K562 (cell line): ENCODE measurements around the gene ABCE1. TPM values are rescaled to one million over a fixed set of nuclear protein-coding genes. Genes with fewer than 3 reads are reported as not detected.

Experiments used
- ATF1 ChIP-seq, 2 experiments: fragments of 450-650 bp in 1 of 2; IDR thresholded peaks; 2 replicates each; pipeline ENCODE4 v1.6.1; 2016; ENCODE audit warnings: missing compliant biosample characterization in 1 of 2, missing genetic modification characterization in 1 of 2
- BRF1 ChIP-seq: IDR thresholded peaks from 3 replicates; pipeline ENCODE4 v1.6.1; 2011; ENCODE audit warnings: borderline replicate concordance, mild to moderate bottlenecking; ENCODE audit not compliant: insufficient read length; ENCODE audit errors: extremely low read depth
- CBFA2T2 ChIP-seq: fragments of 450-650 bp; conservative IDR thresholded peaks from 2 replicates; pipeline ENCODE4 v1.6.1; 2017; ENCODE audit warnings: mild to moderate bottlenecking
- CREB1 ChIP-seq, 2 experiments: sonication (generic) in 1 of 2; formaldehyde crosslinking in 1 of 2; IDR thresholded peaks; 2 replicates each; pipeline versions ENCODE4 v1.6.1 to v1.8.0; 2012 to 2022; ENCODE audit warnings: inconsistent platforms in 1 of 2, mild to moderate bottlenecking in 1 of 2, missing genetic modification reagents in 1 of 2, moderate library complexity in 1 of 2
- FOXJ3 ChIP-seq: sonication (generic); formaldehyde crosslinking; IDR thresholded peaks from 2 replicates; pipeline ENCODE4 v1.4.0; 2020; ENCODE audit warnings: mild to moderate bottlenecking, missing genetic modification reagents
- JUN ChIP-seq, 2 experiments: sonication (generic) in 1 of 2; formaldehyde crosslinking in 1 of 2; IDR thresholded peaks; 2 replicates each; pipeline versions ENCODE4 v1.6.1 to v1.8.0; 2012 to 2022; ENCODE audit warnings: borderline replicate concordance in 2 of 2, mild to moderate bottlenecking in 2 of 2, improper control_type of control experiment in 1 of 2, low read depth in 1 of 2, low read length in 1 of 2, missing genetic modification reagents in 1 of 2
- L3MBTL2 ChIP-seq: fragments of 450-650 bp; IDR thresholded peaks from 2 replicates; pipeline ENCODE4 v1.6.1; 2016; ENCODE audit warnings: mild to moderate bottlenecking, moderate library complexity
- MEIS2 ChIP-seq: fragments of 450-650 bp; IDR thresholded peaks from 2 replicates; pipeline ENCODE4 v1.6.1; 2014; ENCODE audit warnings: mild to moderate bottlenecking; ENCODE audit not compliant: partially characterized antibody
- RBM22 ChIP-seq: fragments of 200-400 bp; formaldehyde crosslinking; IDR thresholded peaks from 2 replicates; pipeline ENCODE4 v1.6.1; 2018; ENCODE audit warnings: low read length, low read depth; ENCODE audit not compliant: poor library complexity, severe bottlenecking
- RFX7 ChIP-seq: fragments of 250-450 bp; sonication (Bioruptor Pico); IDR thresholded peaks from 2 replicates; pipeline ENCODE4 v1.5.1; 2021; ENCODE audit warnings: mild to moderate bottlenecking
- SOX6 ChIP-seq: fragments of 450-650 bp; IDR thresholded peaks from 2 replicates; pipeline ENCODE4 v1.6.1; 2014; ENCODE audit warnings: mild to moderate bottlenecking
- SRSF3 ChIP-seq: fragments of 200-400 bp; formaldehyde crosslinking; IDR thresholded peaks from 2 replicates; pipeline ENCODE4 v1.6.1; 2016; ENCODE audit warnings: mild to moderate bottlenecking, low read length, moderate library complexity; ENCODE audit not compliant: insufficient read depth
- XRCC4 ChIP-seq: IDR thresholded peaks from one replicate; pipeline ENCODE4 v1.6.1; 2011; ENCODE audit not compliant: insufficient read depth, insufficient read length; ENCODE audit errors: extremely low read depth
- ZBTB1 ChIP-seq: sonication (generic); formaldehyde crosslinking; IDR thresholded peaks from 2 replicates; pipeline ENCODE4 v1.8.1; 2023; ENCODE audit warnings: missing genetic modification reagents, low read depth, mild to moderate bottlenecking, borderline replicate concordance
- ZNF239 ChIP-seq: fragments of 250-450 bp; sonication (Bioruptor Pico); IDR thresholded peaks from 2 replicates; pipeline ENCODE4 v1.4.0; 2020; ENCODE audit warnings: mild to moderate bottlenecking
- ZNF263 ChIP-seq: sonication (generic); formaldehyde crosslinking; IDR thresholded peaks from 2 replicates; pipeline ENCODE4 v1.8.0; 2022; ENCODE audit warnings: mild to moderate bottlenecking, missing genetic modification reagents, borderline replicate concordance
- ZNF583 ChIP-seq: fragments of 250-450 bp; sonication (Bioruptor Pico); IDR thresholded peaks from 2 replicates; pipeline ENCODE4 v1.4.0; 2020
- polyA plus RNA-seq, 8 experiments: library from polyadenylated mRNA; depleted of rRNA in 4 of 8; stranded (reverse) in 5 of 8; unstranded in 3 of 8; fragments of >200 nt; fragmentation: Nextera tagmentation in 2 of 8; fragmentation: Illumina TruSeq in 1 of 8; extraction: Ambion mirVana in 2 of 8; extraction: Trizol in 1 of 8; gene quantifications; 2 replicates each; pipeline versions ENCODE4 v1.2.1 to v1.2.3, GENCODE V29; 2011 to 2014; ENCODE audit warnings: inconsistent platforms in 1 of 8, missing spikeins in 1 of 8
- total RNA-seq, 7 experiments: library from RNA; depleted of rRNA in 6 of 7; stranded (reverse); fragments of >200 nt in 6 of 7; fragmentation: Illumina TruSeq in 2 of 7; extraction: Trizol in 2 of 7; gene quantifications; 2 replicates each; pipeline versions ENCODE4 v1.2.1 to v1.2.3, GENCODE V29; 2011 to 2021; ENCODE audit warnings: low replicate concordance in 1 of 7
- TF ChIP-seq, protein P1 (sequence below): fragments of 200-800 bp; sonication (Bioruptor generic); IDR thresholded peaks from 2 replicates; pipeline ENCODE4 v1.6.1; 2016; ENCODE audit warnings: missing genetic modification characterization, missing compliant biosample characterization
- TF ChIP-seq, protein P2 (sequence below): fragments of 250-450 bp; sonication (Bioruptor Pico); IDR thresholded peaks from 2 replicates; pipeline ENCODE4 v1.8.0; 2021; ENCODE audit warnings: moderate library complexity, mild to moderate bottlenecking, inconsistent platforms

ABCE1 gene
- total and polyA plus RNA-seq, 9 of the 15 experiments (the other 6 are each of a cell fraction or from before 2014, with no cell fraction given), result 134 to 256 (median 169) TPM

DNA sequence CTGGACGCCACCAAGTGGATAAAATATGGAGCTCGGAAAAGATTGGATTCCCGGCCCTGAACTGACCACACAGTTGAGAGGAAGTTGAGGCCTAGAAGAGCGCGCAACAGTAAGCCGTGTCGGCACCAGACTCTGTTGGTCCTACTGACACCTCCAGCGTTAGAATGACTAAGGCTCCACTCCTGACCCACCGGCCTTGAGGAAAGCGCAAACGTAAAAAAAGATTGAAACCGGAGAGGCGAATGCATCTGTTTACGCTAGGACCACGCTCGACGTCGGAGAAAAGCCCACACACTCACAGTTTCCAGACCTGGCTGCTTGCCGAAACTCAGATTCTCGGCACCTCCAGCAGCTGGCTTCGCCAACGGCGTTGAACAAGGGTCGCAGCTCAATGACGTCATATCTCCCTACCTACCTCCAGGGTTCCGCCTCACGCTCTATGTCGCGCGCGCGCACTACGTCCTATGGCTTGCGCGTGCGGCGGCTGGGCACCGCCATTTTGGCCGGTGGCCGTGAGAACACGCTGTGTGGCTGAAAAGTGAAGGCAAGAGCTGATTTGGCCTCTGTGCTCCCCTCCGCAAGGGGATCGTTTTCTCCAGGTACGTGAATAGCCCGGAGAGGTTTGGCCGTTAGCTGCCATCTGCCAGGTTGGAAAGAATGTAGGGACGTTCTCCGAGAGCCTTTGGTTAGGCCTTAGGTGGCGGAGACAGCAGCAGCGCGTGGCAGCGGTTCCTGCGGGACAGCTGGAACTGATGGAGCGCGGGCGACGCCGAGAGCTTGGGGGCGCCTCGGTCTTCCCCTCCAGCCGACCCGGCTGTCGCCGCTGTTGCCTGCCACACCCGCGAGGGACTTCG, at the start of gene ABCE1, which contains the start of gene ANAPC10 (continued):
- TF ChIP-seq, protein P1, sequence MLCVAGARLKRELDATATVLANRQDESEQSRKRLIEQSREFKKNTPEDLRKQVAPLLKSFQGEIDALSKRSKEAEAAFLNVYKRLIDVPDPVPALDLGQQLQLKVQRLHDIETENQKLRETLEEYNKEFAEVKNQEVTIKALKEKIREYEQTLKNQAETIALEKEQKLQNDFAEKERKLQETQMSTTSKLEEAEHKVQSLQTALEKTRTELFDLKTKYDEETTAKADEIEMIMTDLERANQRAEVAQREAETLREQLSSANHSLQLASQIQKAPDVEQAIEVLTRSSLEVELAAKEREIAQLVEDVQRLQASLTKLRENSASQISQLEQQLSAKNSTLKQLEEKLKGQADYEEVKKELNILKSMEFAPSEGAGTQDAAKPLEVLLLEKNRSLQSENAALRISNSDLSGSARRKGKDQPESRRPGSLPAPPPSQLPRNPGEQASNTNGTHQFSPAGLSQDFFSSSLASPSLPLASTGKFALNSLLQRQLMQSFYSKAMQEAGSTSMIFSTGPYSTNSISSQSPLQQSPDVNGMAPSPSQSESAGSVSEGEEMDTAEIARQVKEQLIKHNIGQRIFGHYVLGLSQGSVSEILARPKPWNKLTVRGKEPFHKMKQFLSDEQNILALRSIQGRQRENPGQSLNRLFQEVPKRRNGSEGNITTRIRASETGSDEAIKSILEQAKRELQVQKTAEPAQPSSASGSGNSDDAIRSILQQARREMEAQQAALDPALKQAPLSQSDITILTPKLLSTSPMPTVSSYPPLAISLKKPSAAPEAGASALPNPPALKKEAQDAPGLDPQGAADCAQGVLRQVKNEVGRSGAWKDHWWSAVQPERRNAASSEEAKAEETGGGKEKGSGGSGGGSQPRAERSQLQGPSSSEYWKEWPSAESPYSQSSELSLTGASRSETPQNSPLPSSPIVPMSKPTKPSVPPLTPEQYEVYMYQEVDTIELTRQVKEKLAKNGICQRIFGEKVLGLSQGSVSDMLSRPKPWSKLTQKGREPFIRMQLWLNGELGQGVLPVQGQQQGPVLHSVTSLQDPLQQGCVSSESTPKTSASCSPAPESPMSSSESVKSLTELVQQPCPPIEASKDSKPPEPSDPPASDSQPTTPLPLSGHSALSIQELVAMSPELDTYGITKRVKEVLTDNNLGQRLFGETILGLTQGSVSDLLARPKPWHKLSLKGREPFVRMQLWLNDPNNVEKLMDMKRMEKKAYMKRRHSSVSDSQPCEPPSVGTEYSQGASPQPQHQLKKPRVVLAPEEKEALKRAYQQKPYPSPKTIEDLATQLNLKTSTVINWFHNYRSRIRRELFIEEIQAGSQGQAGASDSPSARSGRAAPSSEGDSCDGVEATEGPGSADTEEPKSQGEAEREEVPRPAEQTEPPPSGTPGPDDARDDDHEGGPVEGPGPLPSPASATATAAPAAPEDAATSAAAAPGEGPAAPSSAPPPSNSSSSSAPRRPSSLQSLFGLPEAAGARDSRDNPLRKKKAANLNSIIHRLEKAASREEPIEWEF (CRISPR knock-in tag), result no peak
- TF ChIP-seq CREB1 (IDR thresholded peaks at IDR 0.05), result peak; percentile 98
- TF ChIP-seq CREB1 (CRISPR knock-in tag; IDR thresholded peaks at IDR 0.05), result peak; percentile 99
- peak; percentile 64; the same call in 1 of the 2 replicates for TF ChIP-seq ZNF583 (CRISPR knock-in tag)
- TF ChIP-seq, protein P2, sequence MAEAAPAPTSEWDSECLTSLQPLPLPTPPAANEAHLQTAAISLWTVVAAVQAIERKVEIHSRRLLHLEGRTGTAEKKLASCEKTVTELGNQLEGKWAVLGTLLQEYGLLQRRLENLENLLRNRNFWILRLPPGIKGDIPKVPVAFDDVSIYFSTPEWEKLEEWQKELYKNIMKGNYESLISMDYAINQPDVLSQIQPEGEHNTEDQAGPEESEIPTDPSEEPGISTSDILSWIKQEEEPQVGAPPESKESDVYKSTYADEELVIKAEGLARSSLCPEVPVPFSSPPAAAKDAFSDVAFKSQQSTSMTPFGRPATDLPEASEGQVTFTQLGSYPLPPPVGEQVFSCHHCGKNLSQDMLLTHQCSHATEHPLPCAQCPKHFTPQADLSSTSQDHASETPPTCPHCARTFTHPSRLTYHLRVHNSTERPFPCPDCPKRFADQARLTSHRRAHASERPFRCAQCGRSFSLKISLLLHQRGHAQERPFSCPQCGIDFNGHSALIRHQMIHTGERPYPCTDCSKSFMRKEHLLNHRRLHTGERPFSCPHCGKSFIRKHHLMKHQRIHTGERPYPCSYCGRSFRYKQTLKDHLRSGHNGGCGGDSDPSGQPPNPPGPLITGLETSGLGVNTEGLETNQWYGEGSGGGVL (CRISPR knock-in tag), result no peak
- no peak for TF ChIP-seq RBM22
- no peak for TF ChIP-seq BRF1
- no peak for TF ChIP-seq RFX7 (CRISPR knock-in tag)
- TF ChIP-seq ZNF263, result no peak
- peak; percentile 17 for TF ChIP-seq MEIS2
- peak; percentile 85 for TF ChIP-seq L3MBTL2
- TF ChIP-seq SRSF3, result no peak
- TF ChIP-seq ZNF239 (CRISPR knock-in tag), result no peak
- TF ChIP-seq XRCC4, result no peak
- 0 out of 2 replicates have a peak, but pooled peaks have one; percentile 45 for TF ChIP-seq SOX6
- TF ChIP-seq JUN (IDR thresholded peaks at IDR 0.05; ENCODE audit: borderline replicate concordance, low read depth, low read length), result peak; percentile 96
- TF ChIP-seq JUN (CRISPR knock-in tag; IDR thresholded peaks at IDR 0.05; ENCODE audit: borderline replicate concordance), result peak; percentile 93
- no peak for TF ChIP-seq CBFA2T2
- TF ChIP-seq ZBTB1 (CRISPR knock-in tag), result no peak
- TF ChIP-seq ATF1 (CRISPR knock-in tag; IDR thresholded peaks at IDR 0.05), result peak; percentile 92
- TF ChIP-seq ATF1 (tag; IDR thresholded peaks at IDR 0.05), result peak; percentile 99
- no peak for TF ChIP-seq FOXJ3 (CRISPR knock-in tag)
